ENCODE measurements around the gene EVI5.
"Not testable (repeated sequence)": the region's sequence is repeated elsewhere in the genome, so short reads cannot be mapped to it uniquely, and the experiment has no call there.

EVI5 gene

GRCh38 chr1:92755541-92756461 is 29.1 kb downstream of the EVI5 start:
- Mint-ChIP-seq H3K27ac (ENCODE audit: low read depth) (no peak overlapping the region), H3K9me3 (no peaks in the 10 kb centered on the region), H3K27me3 (peaks cover 35% of the 10 kb centered on the region), H3K36me3 (ENCODE audit: insufficient read depth) (no peaks in the 10 kb centered on the region), H3K4me1 (no peaks in the 10 kb centered on the region), H3K4me3 (no peak overlapping the region)
- ATAC-seq (replicated peaks; ENCODE audit: extremely low read depth, poor library complexity, severe bottlenecking) (no peak), DNase-seq (ENCODE audit: low spot score in 2 of 2) (no peak)

GRCh38 chr1:92754719-92755050 is 30.2 kb downstream of the EVI5 start:
- H3K27me3 Mint-ChIP-seq, result peaks cover 27% of the 10 kb centered on the region
- no peak overlapping the region for H3K27ac Mint-ChIP-seq (ENCODE audit: low read depth)
- DNase-seq (ENCODE audit: low spot score in 2 of 2), result no peak
- H3K4me3 Mint-ChIP-seq, result no peak overlapping the region
- no peaks in the 10 kb centered on the region for H3K36me3 Mint-ChIP-seq (ENCODE audit: insufficient read depth)
- H3K4me1 Mint-ChIP-seq, result no peaks in the 10 kb centered on the region
- H3K9me3 Mint-ChIP-seq, result no peaks in the 10 kb centered on the region
- ATAC-seq (replicated peaks; ENCODE audit: extremely low read depth, poor library complexity, severe bottlenecking), result no peak

GRCh38 chr1:92754000-92754718 is 30.7 kb downstream of the EVI5 start:
- Mint-ChIP-seq H3K4me1 (no peaks in the 10 kb centered on the region), H3K27ac (ENCODE audit: low read depth) (no peak overlapping the region), H3K4me3 (no peak overlapping the region), H3K36me3 (ENCODE audit: insufficient read depth) (no peaks in the 10 kb centered on the region), H3K27me3 (peaks cover 27% of the 10 kb centered on the region), H3K9me3 (no peaks in the 10 kb centered on the region)
- DNase-seq (ENCODE audit: low spot score in 2 of 2), result no peak
- ATAC-seq (replicated peaks; ENCODE audit: extremely low read depth, poor library complexity, severe bottlenecking), result no peak

GRCh38 chr1:92752719-92753118 is 32.2 kb downstream of the EVI5 start:
- Mint-ChIP-seq H3K27ac (ENCODE audit: low read depth) (no peak overlapping the region), H3K36me3 (ENCODE audit: insufficient read depth) (no peaks in the 10 kb centered on the region), H3K4me3 (no peak overlapping the region), H3K27me3 (peaks cover 27% of the 10 kb centered on the region), H3K9me3 (no peaks in the 10 kb centered on the region), H3K4me1 (no peaks in the 10 kb centered on the region)
- DNase-seq (ENCODE audit: low spot score in 2 of 2) (no peak), ATAC-seq (replicated peaks; ENCODE audit: extremely low read depth, poor library complexity, severe bottlenecking) (no peak)

GRCh38 chr1:92749024-92749634 is 35.8 kb downstream of the EVI5 start:
- peaks cover 1% of the 10 kb centered on the region for H3K36me3 Mint-ChIP-seq (ENCODE audit: insufficient read depth)
- H3K9me3 Mint-ChIP-seq, result no peaks in the 10 kb centered on the region
- ATAC-seq (replicated peaks; ENCODE audit: extremely low read depth, poor library complexity, severe bottlenecking) (peak; percentile 73), DNase-seq (ENCODE audit: low spot score in 2 of 2) (no peak)
- H3K27me3 Mint-ChIP-seq, result peaks cover 17% of the 10 kb centered on the region
- no peak overlapping the region for H3K4me3 Mint-ChIP-seq
- H3K27ac Mint-ChIP-seq (ENCODE audit: low read depth), result no peak overlapping the region
- H3K4me1 Mint-ChIP-seq, result no peaks in the 10 kb centered on the region

- DNase-seq (ENCODE audit: low spot score in 2 of 2) (no peak), ATAC-seq (replicated peaks; ENCODE audit: extremely low read depth, poor library complexity, severe bottlenecking) (no peak)
- H3K27ac Mint-ChIP-seq (ENCODE audit: low read depth), result no peak overlapping the region
- peaks cover 1% of the 10 kb centered on the region for H3K36me3 Mint-ChIP-seq (ENCODE audit: insufficient read depth)
- no peaks in the 10 kb centered on the region for H3K4me1 Mint-ChIP-seq
- H3K27me3 Mint-ChIP-seq, result peaks cover 17% of the 10 kb centered on the region
- H3K4me3 Mint-ChIP-seq, result no peak overlapping the region
- no peaks in the 10 kb centered on the region for H3K9me3 Mint-ChIP-seq
Measured at GRCh38 chr1:92748138-92748537, 36.8 kb downstream of the EVI5 start.

- Mint-ChIP-seq H3K27me3 (peaks cover 17% of the 10 kb centered on the region), H3K4me3 (no peak overlapping the region)
- no peak for ATAC-seq (replicated peaks; ENCODE audit: extremely low read depth, poor library complexity, severe bottlenecking)
Measured at GRCh38 chr1:92747735-92748134, 37.2 kb downstream of the EVI5 start.

GRCh38 chr1:92746255-92746654 is 38.7 kb downstream of the EVI5 start:
- H3K4me1 Mint-ChIP-seq; ATAC-seq (replicated peaks; ENCODE audit: extremely low read depth, poor library complexity, severe bottlenecking); DNase-seq (ENCODE audit: low spot score in 2 of 2): not testable (repeated sequence)

More at GRCh38 chr1:92747735-92748134, 37.2 kb downstream of the EVI5 start:
- no peak overlapping the region for H3K27ac Mint-ChIP-seq (ENCODE audit: low read depth)
- no peaks in the 10 kb centered on the region for H3K4me1 Mint-ChIP-seq
- no peak for DNase-seq (ENCODE audit: low spot score in 2 of 2)
- H3K36me3 Mint-ChIP-seq (ENCODE audit: insufficient read depth), result peaks cover 1% of the 10 kb centered on the region
- no peaks in the 10 kb centered on the region for H3K9me3 Mint-ChIP-seq

GRCh38 chr1:92743221-92743620 is 41.7 kb downstream of the EVI5 start:
- Mint-ChIP-seq H3K36me3 (ENCODE audit: insufficient read depth) (peaks cover 3% of the 10 kb centered on the region), H3K9me3 (no peaks in the 10 kb centered on the region), H3K27me3 (peaks cover 11% of the 10 kb centered on the region), H3K4me1 (no peaks in the 10 kb centered on the region), H3K4me3 (no peak overlapping the region), H3K27ac (ENCODE audit: low read depth) (no peak overlapping the region)
- DNase-seq (ENCODE audit: low spot score in 2 of 2) (no peak), ATAC-seq (replicated peaks; ENCODE audit: extremely low read depth, poor library complexity, severe bottlenecking) (no peak)

More at GRCh38 chr1:92746255-92746654, 38.7 kb downstream of the EVI5 start:
- H3K36me3 Mint-ChIP-seq (ENCODE audit: insufficient read depth); H3K9me3 Mint-ChIP-seq; H3K4me3 Mint-ChIP-seq; H3K27me3 Mint-ChIP-seq; H3K27ac Mint-ChIP-seq (ENCODE audit: low read depth): not testable (repeated sequence)

GRCh38 chr1:92739669-92740524 is 45.0 kb downstream of the EVI5 start:
- Mint-ChIP-seq H3K4me1 (no peaks in the 10 kb centered on the region), H3K36me3 (ENCODE audit: insufficient read depth) (peaks cover 3% of the 10 kb centered on the region), H3K27ac (ENCODE audit: low read depth) (no peak overlapping the region), H3K27me3 (peaks cover 20% of the 10 kb centered on the region), H3K9me3 (no peaks in the 10 kb centered on the region), H3K4me3 (no peak overlapping the region)
- DNase-seq (ENCODE audit: low spot score in 2 of 2), result no peak
- no peak for ATAC-seq (replicated peaks; ENCODE audit: extremely low read depth, poor library complexity, severe bottlenecking)

- DNase-seq (ENCODE audit: low spot score in 2 of 2) (no peak), ATAC-seq (replicated peaks; ENCODE audit: extremely low read depth, poor library complexity, severe bottlenecking) (no peak)
- Mint-ChIP-seq H3K27ac (ENCODE audit: low read depth) (no peak overlapping the region), H3K27me3 (peaks cover 31% of the 10 kb centered on the region), H3K9me3 (no peaks in the 10 kb centered on the region), H3K4me3 (no peak overlapping the region), H3K4me1 (no peaks in the 10 kb centered on the region), H3K36me3 (ENCODE audit: insufficient read depth) (peaks cover 2% of the 10 kb centered on the region)
Measured at GRCh38 chr1:92736395-92736794, 48.5 kb downstream of the EVI5 start.

- no peaks in the 10 kb centered on the region for H3K36me3 Mint-ChIP-seq (ENCODE audit: insufficient read depth)
- H3K4me3 Mint-ChIP-seq, result no peak overlapping the region
- DNase-seq (ENCODE audit: low spot score in 2 of 2) (no peak), ATAC-seq (replicated peaks; ENCODE audit: extremely low read depth, poor library complexity, severe bottlenecking) (no peak)
- no peaks in the 10 kb centered on the region for H3K4me1 Mint-ChIP-seq
- no peaks in the 10 kb centered on the region for H3K9me3 Mint-ChIP-seq
- peaks cover 11% of the 10 kb centered on the region for H3K27me3 Mint-ChIP-seq
- H3K27ac Mint-ChIP-seq (ENCODE audit: low read depth), result no peak overlapping the region
Measured at GRCh38 chr1:92730476-92730875, 54.4 kb downstream of the EVI5 start.
